Activated naive CD8-positive, alpha-beta T cell treated with anti-CD3 and anti-CD28 coated beads, Interleukin-2, amount 50 U/mL, for 24 hours (primary cell): Measurements from ENCODE around the gene ZNF343.
"Not testable (repeated sequence)": the region's sequence is repeated elsewhere in the genome, so short reads cannot be mapped to it uniquely, and the experiment has no call there.

ENCODE experiments used
- ATAC-seq: fragments of 150-1000 bp; cut with Tn5 transposase; one replicate; pipeline ENCODE4 v1.10.0; 2021
- DNase-seq: peaks from one replicate; pipeline ENCODE4 v3.0.0; 2021
- H3K27ac Mint-ChIP-seq: one replicate; pipeline ENCODE4 v1.8.0; 2021; ENCODE audit warnings: mild to moderate bottlenecking, mixed read lengths
- H3K27me3 Mint-ChIP-seq: one replicate; pipeline ENCODE4 v1.8.0; 2021; ENCODE audit warnings: mixed read lengths
- H3K36me3 Mint-ChIP-seq: one replicate; pipeline ENCODE4 v1.8.0; 2021; ENCODE audit warnings: low read depth, mixed read lengths
- H3K4me1 Mint-ChIP-seq: one replicate; pipeline ENCODE4 v1.8.0; 2021; ENCODE audit warnings: mixed read lengths
- H3K4me3 Mint-ChIP-seq: one replicate; pipeline ENCODE4 v1.8.0; 2021; ENCODE audit warnings: mild to moderate bottlenecking, moderate library complexity, mixed read lengths
- H3K9me3 Mint-ChIP-seq: one replicate; pipeline ENCODE4 v1.8.0; 2021; ENCODE audit warnings: mixed read lengths

The ZNF343 gene

GRCh38 chr20:2527762-2528161 is 19.0 kb upstream of the ZNF343 start:
- Mint-ChIP-seq H3K36me3 (no peaks in the 10 kb centered on the region), H3K4me1 (peaks cover 21% of the 10 kb centered on the region), H3K27me3 (peaks cover 2% of the 10 kb centered on the region), H3K27ac (no peak overlapping the region), H3K9me3 (no peaks in the 10 kb centered on the region), H3K4me3 (no peak overlapping the region)
- no peak for DNase-seq
- ATAC-seq = no peak

- H3K4me3 Mint-ChIP-seq, DNase-seq, H3K27me3 Mint-ChIP-seq, ATAC-seq, H3K36me3 Mint-ChIP-seq, H3K9me3 Mint-ChIP-seq, H3K27ac Mint-ChIP-seq: not testable (repeated sequence)
- H3K4me1 Mint-ChIP-seq = peaks cover 26% of the 10 kb centered on the region
Measured at GRCh38 chr20:2526218-2526583, 17.5 kb upstream of the ZNF343 start.

- peak; percentile 46 for DNase-seq
- H3K4me1 Mint-ChIP-seq = peaks cover 21% of the 10 kb centered on the region
- H3K27me3 Mint-ChIP-seq = peaks cover 2% of the 10 kb centered on the region
- H3K9me3 Mint-ChIP-seq = no peaks in the 10 kb centered on the region
- peak overlapping the region; percentile 79 for H3K4me3 Mint-ChIP-seq
- H3K36me3 Mint-ChIP-seq = no peaks in the 10 kb centered on the region
- peak; percentile 51 for ATAC-seq
- peak overlapping the region; percentile 81 for H3K27ac Mint-ChIP-seq
Measured at GRCh38 chr20:2524709-2525506, 16.2 kb upstream of the ZNF343 start.

GRCh38 chr20:2523919-2524708 is 15.4 kb upstream of the ZNF343 start:
- H3K36me3 Mint-ChIP-seq = no peaks in the 10 kb centered on the region
- peak overlapping the region; percentile 81 for H3K27ac Mint-ChIP-seq
- peak; percentile 74 for ATAC-seq
- H3K27me3 Mint-ChIP-seq = peaks cover 2% of the 10 kb centered on the region
- H3K9me3 Mint-ChIP-seq = no peaks in the 10 kb centered on the region
- H3K4me1 Mint-ChIP-seq = peaks cover 20% of the 10 kb centered on the region
- H3K4me3 Mint-ChIP-seq = peak overlapping the region; percentile 79
- peak; percentile 96 for DNase-seq

- H3K4me3 Mint-ChIP-seq, H3K27me3 Mint-ChIP-seq, ATAC-seq, DNase-seq, H3K9me3 Mint-ChIP-seq, H3K27ac Mint-ChIP-seq, H3K36me3 Mint-ChIP-seq: not testable (repeated sequence)
- H3K4me1 Mint-ChIP-seq = peaks cover 20% of the 10 kb centered on the region
Measured at GRCh38 chr20:2522826-2523429, 14.2 kb upstream of the ZNF343 start.

- ATAC-seq (no peak), DNase-seq (peak; percentile 72)
- peaks cover 20% of the 10 kb centered on the region for H3K4me1 Mint-ChIP-seq
- H3K4me3 Mint-ChIP-seq = no peak overlapping the region
- no peaks in the 10 kb centered on the region for H3K36me3 Mint-ChIP-seq
- no peak overlapping the region for H3K27ac Mint-ChIP-seq
- H3K27me3 Mint-ChIP-seq = peaks cover 2% of the 10 kb centered on the region
- H3K9me3 Mint-ChIP-seq = no peaks in the 10 kb centered on the region
Measured at GRCh38 chr20:2521369-2522305, 12.9 kb upstream of the ZNF343 start.

GRCh38 chr20:2520617-2521016 is 11.9 kb upstream of the ZNF343 start:
- Mint-ChIP-seq H3K9me3 (no peaks in the 10 kb centered on the region), H3K27me3 (peaks cover 2% of the 10 kb centered on the region), H3K4me1 (peaks cover 14% of the 10 kb centered on the region), H3K27ac (no peak overlapping the region), H3K4me3 (no peak overlapping the region), H3K36me3 (no peaks in the 10 kb centered on the region)
- ATAC-seq (no peak), DNase-seq (no peak)

GRCh38 chr20:2519115-2519809 is 10.5 kb upstream of the ZNF343 start:
- DNase-seq (no peak), ATAC-seq (peak; percentile 52)
- no peak overlapping the region for H3K27ac Mint-ChIP-seq
- H3K9me3 Mint-ChIP-seq = no peaks in the 10 kb centered on the region
- H3K4me3 Mint-ChIP-seq = no peak overlapping the region
- H3K4me1 Mint-ChIP-seq = peaks cover 9% of the 10 kb centered on the region
- H3K36me3 Mint-ChIP-seq = no peaks in the 10 kb centered on the region
- H3K27me3 Mint-ChIP-seq = peaks cover under 1% of the 10 kb centered on the region

- H3K27me3 Mint-ChIP-seq = peaks cover 5% of the 10 kb centered on the region
- DNase-seq = no peak
- H3K27ac Mint-ChIP-seq = no peak overlapping the region
- no peak for ATAC-seq
- no peaks in the 10 kb centered on the region for H3K9me3 Mint-ChIP-seq
- H3K36me3 Mint-ChIP-seq = no peaks in the 10 kb centered on the region
- H3K4me3 Mint-ChIP-seq = no peak overlapping the region
- H3K4me1 Mint-ChIP-seq = peaks cover 5% of the 10 kb centered on the region
Measured at GRCh38 chr20:2518558-2518957, 9.8 kb upstream of the ZNF343 start.

GRCh38 chr20:2518096-2518495 is 9.4 kb upstream of the ZNF343 start:
- Mint-ChIP-seq H3K36me3 (no peaks in the 10 kb centered on the region), H3K27me3 (peaks cover 7% of the 10 kb centered on the region), H3K9me3 (no peaks in the 10 kb centered on the region), H3K4me1 (peaks cover 5% of the 10 kb centered on the region), H3K27ac (no peak overlapping the region), H3K4me3 (no peak overlapping the region)
- DNase-seq (no peak), ATAC-seq (no peak)

GRCh38 chr20:2516399-2516798 is 7.7 kb upstream of the ZNF343 start:
- Mint-ChIP-seq H3K4me1 (no peaks in the 10 kb centered on the region), H3K9me3 (no peaks in the 10 kb centered on the region), H3K4me3 (no peak overlapping the region), H3K27ac (no peak overlapping the region), H3K27me3 (peaks cover 7% of the 10 kb centered on the region), H3K36me3 (no peaks in the 10 kb centered on the region)
- no peak for DNase-seq
- ATAC-seq = no peak

GRCh38 chr20:2515203-2515602 is 6.5 kb upstream of the ZNF343 start:
- Mint-ChIP-seq H3K27me3 (peaks cover 9% of the 10 kb centered on the region), H3K27ac (no peak overlapping the region), H3K9me3 (no peaks in the 10 kb centered on the region), H3K4me3 (no peak overlapping the region), H3K36me3 (no peaks in the 10 kb centered on the region), H3K4me1 (no peaks in the 10 kb centered on the region)
- ATAC-seq (no peak), DNase-seq (no peak)

- Mint-ChIP-seq H3K27me3 (peaks cover 9% of the 10 kb centered on the region), H3K4me1 (peaks cover 23% of the 10 kb centered on the region), H3K36me3 (peaks cover 7% of the 10 kb centered on the region), H3K9me3 (no peaks in the 10 kb centered on the region), H3K27ac (no peak overlapping the region), H3K4me3 (peak overlapping the region; percentile 99)
- no peak for DNase-seq
- no peak for ATAC-seq
Measured at GRCh38 chr20:2509794-2510193, 1.1 kb upstream of the ZNF343 start.

GRCh38 chr20:2509468-2509781 is 710 bp upstream of the ZNF343 start:
- no peak for DNase-seq
- Mint-ChIP-seq H3K4me1 (peaks cover 23% of the 10 kb centered on the region), H3K27me3 (peaks cover 9% of the 10 kb centered on the region), H3K36me3 (peaks cover 7% of the 10 kb centered on the region), H3K9me3 (no peaks in the 10 kb centered on the region), H3K27ac (peak overlapping the region; percentile 98), H3K4me3 (peak overlapping the region; percentile 99)
- ATAC-seq = no peak
